Esophagus squamous epithelium (tissue), 4 donors: Measurements from ENCODE around the gene TMEM39B.

Source experiments
- POLR2A ChIP-seq, 4 donors: fragments of 450-650 bp; IDR thresholded peaks; one replicate each; pipeline ENCODE4 v1.6.1; 2017; ENCODE audit warnings: antibody characterized with exemption in 4 of 4, mild to moderate bottlenecking in 4 of 4, moderate library complexity in 3 of 4
- TF ChIP-seq, protein P1 (sequence below), 6 experiments: fragments of 450-650 bp in 4 of 6; fragments of 200-600 bp in 2 of 6; sonication (generic) in 2 of 6; IDR thresholded peaks; one replicate each; pipeline ENCODE4 v1.5.1; 2016 to 2019; ENCODE audit warnings: antibody characterized with exemption in 6 of 6, mild to moderate bottlenecking in 4 of 6, moderate library complexity in 4 of 6

DNA sequence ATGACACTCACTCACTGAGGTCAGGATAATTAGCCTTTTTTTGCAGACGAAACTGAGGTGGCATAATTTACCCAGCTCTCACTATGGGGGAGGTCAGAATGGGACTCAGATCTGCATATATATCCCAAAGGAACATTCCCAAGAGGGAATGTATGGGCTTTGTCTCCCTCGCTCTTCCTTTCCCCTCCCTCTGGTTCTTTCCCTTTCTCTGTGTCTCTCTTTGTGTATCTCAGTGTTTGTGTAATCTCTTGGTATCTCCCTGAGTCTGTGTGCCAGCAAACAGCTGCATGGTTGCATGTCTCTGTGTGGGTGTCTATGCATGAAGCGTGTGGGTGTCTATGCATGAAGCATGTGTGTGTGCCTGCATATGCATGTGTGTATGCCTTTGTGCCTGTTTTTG lies 4.7 kb downstream of the TMEM39B start:
- TF ChIP-seq, protein P1, sequence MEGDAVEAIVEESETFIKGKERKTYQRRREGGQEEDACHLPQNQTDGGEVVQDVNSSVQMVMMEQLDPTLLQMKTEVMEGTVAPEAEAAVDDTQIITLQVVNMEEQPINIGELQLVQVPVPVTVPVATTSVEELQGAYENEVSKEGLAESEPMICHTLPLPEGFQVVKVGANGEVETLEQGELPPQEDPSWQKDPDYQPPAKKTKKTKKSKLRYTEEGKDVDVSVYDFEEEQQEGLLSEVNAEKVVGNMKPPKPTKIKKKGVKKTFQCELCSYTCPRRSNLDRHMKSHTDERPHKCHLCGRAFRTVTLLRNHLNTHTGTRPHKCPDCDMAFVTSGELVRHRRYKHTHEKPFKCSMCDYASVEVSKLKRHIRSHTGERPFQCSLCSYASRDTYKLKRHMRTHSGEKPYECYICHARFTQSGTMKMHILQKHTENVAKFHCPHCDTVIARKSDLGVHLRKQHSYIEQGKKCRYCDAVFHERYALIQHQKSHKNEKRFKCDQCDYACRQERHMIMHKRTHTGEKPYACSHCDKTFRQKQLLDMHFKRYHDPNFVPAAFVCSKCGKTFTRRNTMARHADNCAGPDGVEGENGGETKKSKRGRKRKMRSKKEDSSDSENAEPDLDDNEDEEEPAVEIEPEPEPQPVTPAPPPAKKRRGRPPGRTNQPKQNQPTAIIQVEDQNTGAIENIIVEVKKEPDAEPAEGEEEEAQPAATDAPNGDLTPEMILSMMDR (IDR thresholded peaks at IDR 0.05), result no peak
- TF ChIP-seq POLR2A (IDR thresholded peaks at IDR 0.05), result no peak
